ENCODE results near the gene S100A3.

Gene S100A3

GRCh38 chr1:153546371-153546770 is 2.7 kb downstream of the S100A3 start:
- Histone ChIP-seq H3K36me3 (ENCODE audit: control insufficient read depth, insufficient read depth, low read length, severe bottlenecking) (peaks cover 23% of the 10 kb centered on the region), H3K4me1 (ENCODE audit: control insufficient read depth, insufficient read depth, low read length) (peaks cover 82% of the 10 kb centered on the region), H3K4me3 (ENCODE audit: low read length) (peak overlapping the region; percentile 91), H3K9ac (ENCODE audit: low read length) (peak overlapping the region; percentile 98), H3K27me3 (replicated peaks; ENCODE audit: control insufficient read depth, insufficient read depth, low read length) (no peaks in the 10 kb centered on the region), H3K9me3 (ENCODE audit: control insufficient read depth, low read length) (no peaks in the 10 kb centered on the region)
- DNase-seq (ENCODE audit: low read depth): no peak

- Histone ChIP-seq H3K4me1 (ENCODE audit: control insufficient read depth, insufficient read depth, low read length) (peaks cover 89% of the 10 kb centered on the region), H3K4me3 (ENCODE audit: low read length) (peak within 1 kb of the TSS; percentile 91)
- DNase-seq (ENCODE audit: low read depth): peak; percentile 99
Measured at GRCh38 chr1:153545067-153546055, 3.7 kb downstream of the S100A3 start, which contains the start of gene S100A4. TSS of gene S100A4 (minus strand) at chr1:153545806. CDS start at chr1:153544794, 1,012 bp downstream.

GRCh38 chr1:153544453-153545066 is 4.5 kb downstream of the S100A3 start:
- Histone ChIP-seq H3K9ac (ENCODE audit: low read length) (peak overlapping the region; percentile 98), H3K27me3 (replicated peaks; ENCODE audit: control insufficient read depth, insufficient read depth, low read length) (no peaks in the 10 kb centered on the region), H3K9me3 (ENCODE audit: control insufficient read depth, low read length) (no peaks in the 10 kb centered on the region), H3K4me3 (ENCODE audit: low read length) (peak overlapping the region; percentile 91), H3K36me3 (ENCODE audit: control insufficient read depth, insufficient read depth, low read length, severe bottlenecking) (peaks cover 19% of the 10 kb centered on the region), H3K4me1 (ENCODE audit: control insufficient read depth, insufficient read depth, low read length) (peaks cover 83% of the 10 kb centered on the region)
- DNase-seq (ENCODE audit: low read depth): no peak

More at GRCh38 chr1:153545067-153546055, 3.7 kb downstream of the S100A3 start, which contains the start of gene S100A4:
- Histone ChIP-seq H3K9ac (ENCODE audit: low read length) (peak within 1 kb of the TSS; percentile 98), H3K36me3 (ENCODE audit: control insufficient read depth, insufficient read depth, low read length, severe bottlenecking) (peaks cover 19% of the 10 kb centered on the region), H3K9me3 (ENCODE audit: control insufficient read depth, low read length) (no peaks in the 10 kb centered on the region), H3K27me3 (replicated peaks; ENCODE audit: control insufficient read depth, insufficient read depth, low read length) (no peaks in the 10 kb centered on the region)

GRCh38 chr1:153543736-153544135 is 5.3 kb downstream of the S100A3 start:
- Histone ChIP-seq H3K27me3 (replicated peaks; ENCODE audit: control insufficient read depth, insufficient read depth, low read length) (no peaks in the 10 kb centered on the region), H3K36me3 (ENCODE audit: control insufficient read depth, insufficient read depth, low read length, severe bottlenecking) (peaks cover 19% of the 10 kb centered on the region), H3K9me3 (ENCODE audit: control insufficient read depth, low read length) (no peaks in the 10 kb centered on the region), H3K4me1 (ENCODE audit: control insufficient read depth, insufficient read depth, low read length) (peaks cover 76% of the 10 kb centered on the region), H3K9ac (ENCODE audit: low read length) (peak overlapping the region; percentile 98), H3K4me3 (ENCODE audit: low read length) (peak overlapping the region; percentile 91)
- peak; percentile 20 for DNase-seq (ENCODE audit: low read depth)

- peak overlapping the region; percentile 91 for H3K4me3 ChIP-seq (ENCODE audit: low read length)
- H3K4me1 ChIP-seq (ENCODE audit: control insufficient read depth, insufficient read depth, low read length): peaks cover 70% of the 10 kb centered on the region
- no peaks in the 10 kb centered on the region for H3K27me3 ChIP-seq (replicated peaks; ENCODE audit: control insufficient read depth, insufficient read depth, low read length)
- H3K9me3 ChIP-seq (ENCODE audit: control insufficient read depth, low read length): no peaks in the 10 kb centered on the region
- H3K36me3 ChIP-seq (ENCODE audit: control insufficient read depth, insufficient read depth, low read length, severe bottlenecking): peaks cover 19% of the 10 kb centered on the region
- peak overlapping the region; percentile 98 for H3K9ac ChIP-seq (ENCODE audit: low read length)
- peak; percentile 37 for DNase-seq (ENCODE audit: low read depth)
Measured at GRCh38 chr1:153542956-153543711, 5.9 kb downstream of the S100A3 start.

- Histone ChIP-seq H3K36me3 (ENCODE audit: control insufficient read depth, insufficient read depth, low read length, severe bottlenecking) (peaks cover 19% of the 10 kb centered on the region), H3K9me3 (ENCODE audit: control insufficient read depth, low read length) (no peaks in the 10 kb centered on the region), H3K9ac (ENCODE audit: low read length) (peak overlapping the region; percentile 98), H3K4me1 (ENCODE audit: control insufficient read depth, insufficient read depth, low read length) (peaks cover 57% of the 10 kb centered on the region), H3K27me3 (replicated peaks; ENCODE audit: control insufficient read depth, insufficient read depth, low read length) (no peaks in the 10 kb centered on the region), H3K4me3 (ENCODE audit: low read length) (no peak overlapping the region)
- DNase-seq (ENCODE audit: low read depth): no peak
Measured at GRCh38 chr1:153541641-153542590, 7.1 kb downstream of the S100A3 start.

- peaks cover 53% of the 10 kb centered on the region for H3K4me1 ChIP-seq (ENCODE audit: control insufficient read depth, insufficient read depth, low read length)
- no peaks in the 10 kb centered on the region for H3K27me3 ChIP-seq (replicated peaks; ENCODE audit: control insufficient read depth, insufficient read depth, low read length)
- peaks cover 19% of the 10 kb centered on the region for H3K36me3 ChIP-seq (ENCODE audit: control insufficient read depth, insufficient read depth, low read length, severe bottlenecking)
- H3K9me3 ChIP-seq (ENCODE audit: control insufficient read depth, low read length): no peaks in the 10 kb centered on the region
- no peak within 1 kb of the TSS for H3K4me3 ChIP-seq (ENCODE audit: low read length)
- DNase-seq (ENCODE audit: low read depth): peak; percentile 55
- peak within 1 kb of the TSS; percentile 27 for H3K9ac ChIP-seq (ENCODE audit: low read length)
Measured at GRCh38 chr1:153540394-153541361, 8.4 kb downstream of the S100A3 start, which contains the start of gene S100A5. TSS of gene S100A5 (minus strand) at chr1:153540934. CDS start at chr1:153540191, 743 bp downstream.

GRCh38 chr1:153539395-153540093 is 9.5 kb downstream of the S100A3 start:
- no peaks in the 10 kb centered on the region for H3K27me3 ChIP-seq (replicated peaks; ENCODE audit: control insufficient read depth, insufficient read depth, low read length)
- no peak overlapping the region for H3K4me3 ChIP-seq (ENCODE audit: low read length)
- peaks cover 22% of the 10 kb centered on the region for H3K36me3 ChIP-seq (ENCODE audit: control insufficient read depth, insufficient read depth, low read length, severe bottlenecking)
- H3K9me3 ChIP-seq (ENCODE audit: control insufficient read depth, low read length): no peaks in the 10 kb centered on the region
- no peak for DNase-seq (ENCODE audit: low read depth)
- H3K9ac ChIP-seq (ENCODE audit: low read length): no peak overlapping the region
- peaks cover 51% of the 10 kb centered on the region for H3K4me1 ChIP-seq (ENCODE audit: control insufficient read depth, insufficient read depth, low read length)

- peaks cover 51% of the 10 kb centered on the region for H3K4me1 ChIP-seq (ENCODE audit: control insufficient read depth, insufficient read depth, low read length)
- H3K36me3 ChIP-seq (ENCODE audit: control insufficient read depth, insufficient read depth, low read length, severe bottlenecking): peaks cover 16% of the 10 kb centered on the region
- DNase-seq (ENCODE audit: low read depth): peak; percentile 45
- H3K9ac ChIP-seq (ENCODE audit: low read length): no peak overlapping the region
- no peaks in the 10 kb centered on the region for H3K27me3 ChIP-seq (replicated peaks; ENCODE audit: control insufficient read depth, insufficient read depth, low read length)
- no peak overlapping the region for H3K4me3 ChIP-seq (ENCODE audit: low read length)
- H3K9me3 ChIP-seq (ENCODE audit: control insufficient read depth, low read length): no peaks in the 10 kb centered on the region
Measured at GRCh38 chr1:153538315-153538821, 10.7 kb downstream of the S100A3 start.
